Neural progenitor cell (in vitro differentiated cells): Measurements from ENCODE around the gene PRSS33.

Experiments used
- CTCF ChIP-seq: fragments of 200-600 bp; sonication (generic); IDR thresholded peaks from 2 replicates; pipeline ENCODE4 v1.5.1; 2017; ENCODE audit warnings: antibody characterized with exemption, mild to moderate bottlenecking
- EZH2 ChIP-seq: fragments of 200-600 bp; sonication (generic); IDR thresholded peaks from 2 replicates; pipeline ENCODE4 v1.6.1; 2017; ENCODE audit warnings: antibody characterized with exemption, mild to moderate bottlenecking, moderate library complexity

GRCh38 chr16:2787961-2788360 is 601 bp upstream of the PRSS33 start:
- TF ChIP-seq CTCF = no peak
- no peak for TF ChIP-seq EZH2
